Glutamatergic neuron (in vitro differentiated cells): ENCODE measurements around the gene ZIC5. TPM values are rescaled to one million over a fixed set of nuclear protein-coding genes. Genes with fewer than 3 reads are reported as not detected.

ENCODE experiments used
- DNase-seq: peaks from one replicate; pipeline ENCODE4 v3.0.0; 2022
- H3K27ac Mint-ChIP-seq: one replicate; pipeline ENCODE4 v1.8.0; 2020; ENCODE audit warnings: mild to moderate bottlenecking, mixed read lengths, inconsistent platforms; ENCODE audit not compliant: unreplicated experiment
- H3K27me3 Mint-ChIP-seq: one replicate; pipeline ENCODE4 v1.8.0; 2020; ENCODE audit warnings: mild to moderate bottlenecking, moderate library complexity, mixed read lengths, inconsistent platforms; ENCODE audit not compliant: unreplicated experiment
- H3K36me3 Mint-ChIP-seq: one replicate; pipeline ENCODE4 v1.8.0; 2020; ENCODE audit warnings: mild to moderate bottlenecking, mixed read lengths, inconsistent platforms; ENCODE audit not compliant: unreplicated experiment
- H3K4me1 Mint-ChIP-seq: one replicate; pipeline ENCODE4 v1.8.0; 2020; ENCODE audit warnings: mild to moderate bottlenecking, low read depth, mixed read lengths, inconsistent platforms; ENCODE audit not compliant: unreplicated experiment
- H3K4me3 Mint-ChIP-seq: one replicate; pipeline ENCODE4 v1.8.0; 2020; ENCODE audit warnings: mild to moderate bottlenecking, mixed read lengths, inconsistent platforms; ENCODE audit not compliant: unreplicated experiment
- H3K9me3 Mint-ChIP-seq: one replicate; pipeline ENCODE4 v1.8.0; 2020; ENCODE audit warnings: mild to moderate bottlenecking, moderate library complexity, mixed read lengths, inconsistent platforms; ENCODE audit not compliant: unreplicated experiment
- total RNA-seq: library from RNA; stranded (reverse); fragmentation: NEBNext Ultra II Directional; extraction: Animal tissue kit (Norgen Biotek cat#: 25700); gene quantifications from one replicate; pipeline ENCODE4 v1.2.1, GENCODE V29; 2021; ENCODE audit not compliant: unreplicated experiment
- TF ChIP-seq, protein P1 (sequence below): fragments of 200-600 bp; sonication (generic); IDR thresholded peaks from one replicate; pipeline ENCODE4 v1.5.0; 2021; ENCODE audit not compliant: partially characterized antibody, unreplicated experiment

ZIC5 gene
- total RNA-seq, 1 donor from 2014 or later, result 0.47 TPM

DNA sequence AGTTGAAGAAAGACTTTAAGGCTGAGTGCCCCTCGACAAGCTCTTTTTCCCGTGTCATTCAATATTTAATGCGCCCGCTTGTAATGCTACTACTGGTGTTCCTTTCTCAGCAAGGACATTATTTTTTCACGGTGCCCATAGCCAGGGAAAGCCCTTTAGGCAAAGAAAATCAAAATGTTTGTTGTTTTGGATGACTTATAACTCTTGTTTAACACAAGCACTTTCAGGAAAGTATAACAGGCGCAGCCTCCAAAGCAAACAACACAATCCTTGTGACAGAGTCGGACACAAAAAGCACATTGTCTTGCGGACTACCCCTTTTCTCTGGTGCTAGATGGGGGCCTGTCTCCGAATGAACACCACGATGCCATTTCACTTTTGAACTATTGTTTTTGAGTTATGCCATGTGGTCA, 12.4 kb downstream of the ZIC5 start:
- H3K27me3 Mint-ChIP-seq, result peaks cover 24% of the 10 kb centered on the region
- H3K36me3 Mint-ChIP-seq, result no peaks in the 10 kb centered on the region
- H3K4me1 Mint-ChIP-seq, result peaks cover 20% of the 10 kb centered on the region
- no peak overlapping the region for H3K27ac Mint-ChIP-seq
- H3K9me3 Mint-ChIP-seq, result peaks cover 2% of the 10 kb centered on the region
- no peak for DNase-seq
- TF ChIP-seq, protein P1, sequence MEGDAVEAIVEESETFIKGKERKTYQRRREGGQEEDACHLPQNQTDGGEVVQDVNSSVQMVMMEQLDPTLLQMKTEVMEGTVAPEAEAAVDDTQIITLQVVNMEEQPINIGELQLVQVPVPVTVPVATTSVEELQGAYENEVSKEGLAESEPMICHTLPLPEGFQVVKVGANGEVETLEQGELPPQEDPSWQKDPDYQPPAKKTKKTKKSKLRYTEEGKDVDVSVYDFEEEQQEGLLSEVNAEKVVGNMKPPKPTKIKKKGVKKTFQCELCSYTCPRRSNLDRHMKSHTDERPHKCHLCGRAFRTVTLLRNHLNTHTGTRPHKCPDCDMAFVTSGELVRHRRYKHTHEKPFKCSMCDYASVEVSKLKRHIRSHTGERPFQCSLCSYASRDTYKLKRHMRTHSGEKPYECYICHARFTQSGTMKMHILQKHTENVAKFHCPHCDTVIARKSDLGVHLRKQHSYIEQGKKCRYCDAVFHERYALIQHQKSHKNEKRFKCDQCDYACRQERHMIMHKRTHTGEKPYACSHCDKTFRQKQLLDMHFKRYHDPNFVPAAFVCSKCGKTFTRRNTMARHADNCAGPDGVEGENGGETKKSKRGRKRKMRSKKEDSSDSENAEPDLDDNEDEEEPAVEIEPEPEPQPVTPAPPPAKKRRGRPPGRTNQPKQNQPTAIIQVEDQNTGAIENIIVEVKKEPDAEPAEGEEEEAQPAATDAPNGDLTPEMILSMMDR, result no peak
- H3K4me3 Mint-ChIP-seq, result peak overlapping the region; percentile 83

DNA sequence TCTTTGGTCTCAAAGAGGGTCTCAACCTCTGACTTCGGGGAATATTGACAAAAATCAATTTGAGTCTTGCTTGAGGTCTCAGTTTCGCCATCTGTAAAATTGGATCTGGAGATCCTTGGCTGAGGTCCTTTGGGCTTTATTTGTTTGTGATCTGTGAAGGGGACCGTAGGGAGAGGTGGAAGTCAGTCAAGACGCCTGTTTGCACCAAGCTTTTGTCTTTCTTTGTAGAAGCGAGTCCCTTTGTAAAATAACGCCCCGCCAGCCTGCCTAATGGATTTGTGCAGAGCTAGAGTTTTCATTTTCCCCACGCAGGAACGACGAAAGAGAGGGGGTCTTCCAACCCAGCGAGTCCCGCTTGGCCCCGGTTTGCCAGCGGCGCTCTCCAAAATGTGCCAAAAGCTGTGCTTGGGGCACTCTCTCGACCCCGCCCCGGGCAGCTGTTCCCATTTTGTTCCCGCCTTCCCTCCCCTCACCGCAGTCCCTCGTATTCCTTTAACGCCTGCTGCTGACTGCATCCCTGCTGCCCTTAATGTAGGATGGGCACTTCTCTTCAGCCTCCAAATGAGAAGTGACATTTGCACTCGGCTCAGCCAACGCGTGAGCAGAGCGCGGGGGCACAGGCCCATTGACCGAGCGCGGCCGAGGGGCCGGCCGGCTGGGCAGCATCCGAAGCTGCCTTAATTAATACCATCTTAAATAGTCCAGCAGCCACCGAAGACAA, 13.0 kb downstream of the ZIC5 start:
- Mint-ChIP-seq H3K36me3 (no peaks in the 10 kb centered on the region), H3K4me3 (peak overlapping the region; percentile 83), H3K27ac (no peak overlapping the region), H3K4me1 (peaks cover 20% of the 10 kb centered on the region), H3K27me3 (peaks cover 24% of the 10 kb centered on the region), H3K9me3 (peaks cover 2% of the 10 kb centered on the region)
- TF ChIP-seq, protein P1, result no peak
- DNase-seq, result no peak

DNA sequence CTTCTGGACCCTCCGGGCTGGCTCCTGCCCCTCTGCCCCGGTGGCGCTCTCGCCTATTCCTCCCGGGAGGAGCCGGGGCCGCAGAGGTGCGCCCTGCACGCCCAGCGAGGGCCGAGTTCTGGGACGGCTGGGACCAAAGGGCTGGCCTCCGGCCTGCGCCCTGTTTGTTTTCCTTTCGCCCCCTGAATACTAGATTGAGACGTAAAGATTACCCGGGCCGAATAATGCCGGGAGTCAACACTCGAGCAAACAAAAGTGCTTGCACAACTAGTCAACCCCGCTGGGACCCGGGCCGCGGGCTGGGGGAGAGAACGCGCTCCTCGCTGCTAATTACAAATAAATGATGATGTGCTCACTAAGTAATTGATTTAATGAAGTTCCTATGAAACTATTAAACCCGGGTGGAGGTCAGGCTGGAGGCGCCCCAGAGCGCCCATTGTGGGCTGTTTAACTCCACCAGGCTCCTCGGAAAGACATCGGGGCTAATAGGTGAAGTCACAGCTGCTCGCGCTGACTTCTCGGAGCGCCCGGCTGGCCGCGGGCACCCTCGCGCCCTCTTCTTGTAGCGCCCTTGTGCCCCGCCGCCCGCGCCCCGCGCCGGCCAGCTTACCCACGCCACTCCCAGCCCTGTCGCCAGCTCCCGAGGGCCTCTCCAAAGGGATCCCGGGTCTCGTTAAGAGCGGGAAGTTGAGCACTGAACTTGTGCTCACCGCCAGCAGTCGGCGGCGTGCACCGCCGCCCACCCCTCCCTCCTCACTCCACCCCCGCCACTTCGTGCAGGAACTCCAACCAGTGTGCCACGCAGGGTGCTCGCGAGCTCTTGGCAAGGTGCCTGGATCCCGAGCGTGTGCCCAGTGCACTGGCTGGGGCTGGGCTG, 14.9 kb downstream of the ZIC5 start:
- TF ChIP-seq, protein P1, result no peak
- Mint-ChIP-seq H3K27me3 (peaks cover 27% of the 10 kb centered on the region), H3K4me3 (peak overlapping the region; percentile 88), H3K27ac (no peak overlapping the region), H3K4me1 (peaks cover 20% of the 10 kb centered on the region), H3K9me3 (peaks cover 2% of the 10 kb centered on the region), H3K36me3 (no peaks in the 10 kb centered on the region)
- no peak for DNase-seq

DNA sequence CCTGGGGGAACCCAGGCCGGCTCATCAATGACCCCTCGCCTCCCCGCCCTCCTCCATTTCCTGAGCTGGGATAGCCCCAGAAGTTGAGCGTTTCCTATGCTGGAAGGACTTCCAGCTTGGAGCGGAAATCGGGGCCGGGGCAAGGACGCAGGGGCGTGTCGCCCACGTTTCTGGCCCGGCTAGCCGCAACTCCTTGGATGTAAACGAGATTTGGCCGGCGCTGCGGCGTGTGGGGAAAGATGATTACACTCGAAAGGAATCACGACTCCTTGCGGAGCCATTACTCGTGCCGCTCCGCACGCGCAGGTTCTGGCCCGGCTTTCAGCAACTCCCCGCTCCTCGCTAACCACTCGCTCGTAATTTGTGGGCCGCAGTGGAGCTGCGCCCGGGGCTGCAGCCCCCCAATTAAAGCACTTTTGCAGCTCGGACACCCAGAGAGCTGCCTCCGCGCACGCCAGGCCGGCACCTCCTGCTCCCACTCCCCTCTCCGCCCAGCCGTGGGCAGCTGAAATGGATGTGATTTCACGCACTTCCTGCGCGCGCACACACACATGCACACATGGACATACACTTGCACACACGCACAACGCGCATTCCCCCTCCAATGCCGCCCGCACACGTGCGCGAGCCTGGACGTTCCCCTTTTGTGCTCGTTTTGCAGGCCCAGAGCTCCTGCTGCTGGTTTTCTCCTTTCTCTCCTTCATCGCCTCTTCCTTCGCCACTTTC, 15.7 kb downstream of the ZIC5 start:
- Mint-ChIP-seq H3K27ac (no peak overlapping the region), H3K9me3 (peaks cover 2% of the 10 kb centered on the region), H3K4me1 (peaks cover 17% of the 10 kb centered on the region), H3K36me3 (no peaks in the 10 kb centered on the region), H3K4me3 (peak overlapping the region; percentile 88), H3K27me3 (peaks cover 30% of the 10 kb centered on the region)
- no peak for DNase-seq
- TF ChIP-seq, protein P1, result no peak
